ENCODE results near the gene PTGER4. TPM values are rescaled to one million over a fixed set of nuclear protein-coding genes. Genes with fewer than 3 reads are reported as not detected.
"Not testable (repeated sequence)": the region's sequence is repeated elsewhere in the genome, so short reads cannot be mapped to it uniquely, and the experiment has no call there.

PTGER4 gene
- total RNA-seq, 1 donor from 2014 or later, result 10.3 TPM

GRCh38 chr5:40690267-40690666 is 10.6 kb downstream of the PTGER4 start:
- H3K4me3 ChIP-seq (ENCODE audit: low read depth, low read length), result no peak overlapping the region
- DNase-seq (ENCODE audit: low read depth), result no peak
- no peak for TF ChIP-seq CTCF (conservative IDR thresholded peaks at IDR 0.05; ENCODE audit: low read depth, low read length)

GRCh38 chr5:40691894-40692293 is 12.2 kb downstream of the PTGER4 start:
- no peak overlapping the region for H3K4me3 ChIP-seq (ENCODE audit: low read depth, low read length)
- TF ChIP-seq CTCF (conservative IDR thresholded peaks at IDR 0.05; ENCODE audit: low read depth, low read length), result no peak
- DNase-seq (ENCODE audit: low read depth), result no peak

- no peak for DNase-seq (ENCODE audit: low read depth)
- TF ChIP-seq CTCF (conservative IDR thresholded peaks at IDR 0.05; ENCODE audit: low read depth, low read length), result no peak
- no peak overlapping the region for H3K4me3 ChIP-seq (ENCODE audit: low read depth, low read length)
These were observed 14.7 kb downstream of the PTGER4 start for GRCh38 chr5:40694433-40694832.

- TF ChIP-seq CTCF (conservative IDR thresholded peaks at IDR 0.05; ENCODE audit: low read depth, low read length), result no peak
- H3K4me3 ChIP-seq (ENCODE audit: low read depth, low read length), result no peak overlapping the region
- DNase-seq (ENCODE audit: low read depth), result no peak
These were observed 20.5 kb downstream of the PTGER4 start for GRCh38 chr5:40700116-40700782.

- H3K4me3 ChIP-seq (ENCODE audit: low read depth, low read length); DNase-seq (ENCODE audit: low read depth): not testable (repeated sequence)
These were observed 22.3 kb downstream of the PTGER4 start for GRCh38 chr5:40702027-40702426.

- not testable (repeated sequence) for H3K4me3 ChIP-seq (ENCODE audit: low read depth, low read length); DNase-seq (ENCODE audit: low read depth)
These were observed 25.8 kb downstream of the PTGER4 start for GRCh38 chr5:40705484-40705883.

GRCh38 chr5:40710575-40710974 is 30.9 kb downstream of the PTGER4 start:
- DNase-seq (ENCODE audit: low read depth); H3K4me3 ChIP-seq (ENCODE audit: low read depth, low read length): not testable (repeated sequence)

GRCh38 chr5:40714001-40714400 is 34.3 kb downstream of the PTGER4 start:
- no peak overlapping the region for H3K4me3 ChIP-seq (ENCODE audit: low read depth, low read length)
- no peak for TF ChIP-seq CTCF (conservative IDR thresholded peaks at IDR 0.05; ENCODE audit: low read depth, low read length)
- no peak for DNase-seq (ENCODE audit: low read depth)

GRCh38 chr5:40716000-40716399 is 36.3 kb downstream of the PTGER4 start:
- H3K4me3 ChIP-seq (ENCODE audit: low read depth, low read length), result no peak overlapping the region
- TF ChIP-seq CTCF (conservative IDR thresholded peaks at IDR 0.05; ENCODE audit: low read depth, low read length), result peak; percentile 42
- no peak for DNase-seq (ENCODE audit: low read depth)

Measured in epithelial cell of proximal tubule (primary cell).